ENCODE measurements around the gene ATOX1. TPM values are rescaled to one million over a fixed set of nuclear protein-coding genes. Genes with fewer than 3 reads are reported as not detected.
"Not testable (repeated sequence)": the region's sequence is repeated elsewhere in the genome, so short reads cannot be mapped to it uniquely, and the experiment has no call there.

The ATOX1 gene
- total RNA-seq, 1 donor from 2014 or later = 55.9 TPM

- peak; percentile 20 for DNase-seq (ENCODE audit: low read depth)
Measured at GRCh38 chr5:151734064-151734408, 24.4 kb downstream of the ATOX1 start.

- DNase-seq (ENCODE audit: low read depth) = peak; percentile 28
Measured at GRCh38 chr5:151733358-151734063, 24.9 kb downstream of the ATOX1 start.

GRCh38 chr5:151730381-151730780 is 28.1 kb downstream of the ATOX1 start:
- DNase-seq (ENCODE audit: low read depth) = no peak

- not testable (repeated sequence) for DNase-seq (ENCODE audit: low read depth)
Measured at GRCh38 chr5:151729597-151729996, 28.8 kb downstream of the ATOX1 start.

- DNase-seq (ENCODE audit: low read depth) = no peak
Measured at GRCh38 chr5:151724360-151724759, 34.1 kb downstream of the ATOX1 start.

- no peak for DNase-seq (ENCODE audit: low read depth)
Measured at GRCh38 chr5:151722546-151722945, 35.9 kb downstream of the ATOX1 start.

GRCh38 chr5:151721812-151722391 is 36.5 kb downstream of the ATOX1 start:
- no peak for DNase-seq (ENCODE audit: low read depth)

- no peak for DNase-seq (ENCODE audit: low read depth)
Measured at GRCh38 chr5:151721087-151721646, 37.3 kb downstream of the ATOX1 start.

- DNase-seq (ENCODE audit: low read depth) = no peak
Measured at GRCh38 chr5:151720215-151720614, 38.2 kb downstream of the ATOX1 start.

- DNase-seq (ENCODE audit: low read depth) = no peak
Measured at GRCh38 chr5:151719228-151720000, 39.0 kb downstream of the ATOX1 start.

GRCh38 chr5:151718646-151719045 is 39.8 kb downstream of the ATOX1 start:
- DNase-seq (ENCODE audit: low read depth) = peak; percentile 19

- DNase-seq (ENCODE audit: low read depth) = peak; percentile 15
Measured at GRCh38 chr5:151718153-151718552, 40.3 kb downstream of the ATOX1 start.

GRCh38 chr5:151717416-151717815 is 41.0 kb downstream of the ATOX1 start:
- DNase-seq (ENCODE audit: low read depth) = no peak

GRCh38 chr5:151709109-151709735 is 49.2 kb downstream of the ATOX1 start:
- no peak for DNase-seq (ENCODE audit: low read depth)

- peak; percentile 81 for DNase-seq (ENCODE audit: low read depth)
Measured at GRCh38 chr5:151708126-151708525, 50.3 kb downstream of the ATOX1 start.

GRCh38 chr5:151707567-151707966 is 50.9 kb downstream of the ATOX1 start:
- peak; percentile 97 for DNase-seq (ENCODE audit: low read depth)

- DNase-seq (ENCODE audit: low read depth) = no peak
Measured at GRCh38 chr5:151706906-151707305, 51.5 kb downstream of the ATOX1 start.

GRCh38 chr5:151703780-151704179 is 54.7 kb downstream of the ATOX1 start:
- no peak for DNase-seq (ENCODE audit: low read depth)

- DNase-seq (ENCODE audit: low read depth) = peak; percentile 79
Measured at GRCh38 chr5:151703227-151703626, 55.2 kb downstream of the ATOX1 start.

GRCh38 chr5:151700820-151701219 is 57.6 kb downstream of the ATOX1 start:
- no peak for DNase-seq (ENCODE audit: low read depth)

GRCh38 chr5:151700296-151700695 is 58.1 kb downstream of the ATOX1 start:
- no peak for DNase-seq (ENCODE audit: low read depth)

Data from myocyte (in vitro differentiated cells).